ENCODE results near the gene B3GAT3.
A peak's percentile ranks its signal among the peaks of the same experiment; 100 is the strongest.
"Not testable (repeated sequence)": the region's sequence is repeated elsewhere in the genome, so short reads cannot be mapped to it uniquely, and the experiment has no call there.

Gene B3GAT3

GRCh38 chr11:62573006-62573591, 48.7 kb downstream of the B3GAT3 start:
- CTCF ChIA-PET = interaction anchor here (0.7 to 0.8 kb wide), 3 partner anchors 18 to 149 kb away, joined by 3 read pairs; partner anchors contain the start of gene TUT1
- DNase-seq (ENCODE audit: low spot score) = peak; percentile 29
- no peak for TF ChIP-seq CTCF (conservative IDR thresholded peaks at IDR 0.05; ENCODE audit: low read depth)
- H3K27ac ChIP-seq = peak overlapping the region; percentile 86
- POLR2A ChIA-PET (ENCODE audit: low non-redundant PET) = interaction anchor here (0.5 to 1.9 kb wide), 9 partner anchors 9 to 314 kb away, joined by 3 to 12 read pairs (median 4); partner anchors contain the start of genes AHNAK, LBHD1, TUT1 and UQCC3

- TF ChIP-seq CTCF (conservative IDR thresholded peaks at IDR 0.05; ENCODE audit: low read depth) = no peak
- DNase-seq (ENCODE audit: low spot score) = no peak
- peak overlapping the region; percentile 86 for H3K27ac ChIP-seq
- POLR2A ChIA-PET (ENCODE audit: low non-redundant PET) = interaction anchor here (0.5 to 1.0 kb wide), 2 partner anchors 19 to 315 kb away, joined by 3 to 4 read pairs; partner anchors contain the start of gene TUT1
- CTCF ChIA-PET = interaction anchor here (0.7 kb wide), 2 partner anchors 19 to 28 kb away, joined by 3 read pairs; partner anchors contain the start of gene TUT1
Measured at GRCh38 chr11:62572431-62572830, 49.4 kb downstream of the B3GAT3 start.

GRCh38 chr11:62571493-62571892, 50.3 kb downstream of the B3GAT3 start:
- peak overlapping the region; percentile 62 for H3K27ac ChIP-seq
- DNase-seq (ENCODE audit: low spot score); CTCF ChIA-PET: not testable (repeated sequence)
- POLR2A ChIA-PET (ENCODE audit: low non-redundant PET) = interaction anchor here (1.2 kb wide), 1 partner anchor 20 kb away, joined by 3 read pairs; the partner anchor contains the start of gene TUT1

- peak overlapping the region; percentile 51 for H3K27ac ChIP-seq
- CTCF ChIA-PET; DNase-seq (ENCODE audit: low spot score): not testable (repeated sequence)
- POLR2A ChIA-PET (ENCODE audit: low non-redundant PET) = interaction anchor here (1.2 kb wide), 1 partner anchor 21 kb away, joined by 3 read pairs; the partner anchor contains the start of gene TUT1
Measured at GRCh38 chr11:62570903-62571302, 50.9 kb downstream of the B3GAT3 start.

- DNase-seq (ENCODE audit: low spot score) = no peak
- H3K27ac ChIP-seq = 0 out of 2 replicates have a peak overlapping the region, but pooled peaks have one; percentile 51
- CTCF ChIA-PET = interaction anchor here (0.6 to 0.9 kb wide), 3 partner anchors 33 to 1380 kb away, joined by 3 to 4 read pairs (median 3); no protein-coding TSS in a partner anchor
- no peak for TF ChIP-seq CTCF (conservative IDR thresholded peaks at IDR 0.05; ENCODE audit: low read depth)
- POLR2A ChIA-PET (ENCODE audit: low non-redundant PET) = no interaction called here
Measured at GRCh38 chr11:62569611-62570010, 52.2 kb downstream of the B3GAT3 start.

GRCh38 chr11:62567018-62567633, 54.7 kb downstream of the B3GAT3 start:
- DNase-seq (ENCODE audit: low spot score) = no peak
- CTCF ChIA-PET = interaction anchor here (0.6 kb wide), 1 partner anchor 770 kb away, joined by 3 read pairs; no protein-coding TSS in a partner anchor
- POLR2A ChIA-PET (ENCODE audit: low non-redundant PET) = no interaction called here
- H3K27ac ChIP-seq = peak overlapping the region; percentile 59
- no peak for TF ChIP-seq CTCF (conservative IDR thresholded peaks at IDR 0.05; ENCODE audit: low read depth)

- TF ChIP-seq CTCF (conservative IDR thresholded peaks at IDR 0.05; ENCODE audit: low read depth) = no peak
- no peak for DNase-seq (ENCODE audit: low spot score)
- H3K27ac ChIP-seq = peak overlapping the region; percentile 59
- ChIA-PET POLR2A (ENCODE audit: low non-redundant PET) (no interaction called here), CTCF (interaction anchor here (1.0 kb wide), 1 partner anchor 23 kb away, joined by 3 read pairs; no protein-coding TSS in a partner anchor)
Measured at GRCh38 chr11:62566247-62566646, 55.5 kb downstream of the B3GAT3 start.

Measured in RWPE1 (cell line).